Activated CD4-positive, alpha-beta T cell treated with anti-CD3 and anti-CD28 coated beads, Interleukin-2, amount 50 U/mL, for 16 hours (primary cell): ENCODE results near the gene ADA.

Source experiments
- DNase-seq: peaks from one replicate; pipeline ENCODE4 v3.0.0-alpha.2; 2020

The ADA gene

DNA sequence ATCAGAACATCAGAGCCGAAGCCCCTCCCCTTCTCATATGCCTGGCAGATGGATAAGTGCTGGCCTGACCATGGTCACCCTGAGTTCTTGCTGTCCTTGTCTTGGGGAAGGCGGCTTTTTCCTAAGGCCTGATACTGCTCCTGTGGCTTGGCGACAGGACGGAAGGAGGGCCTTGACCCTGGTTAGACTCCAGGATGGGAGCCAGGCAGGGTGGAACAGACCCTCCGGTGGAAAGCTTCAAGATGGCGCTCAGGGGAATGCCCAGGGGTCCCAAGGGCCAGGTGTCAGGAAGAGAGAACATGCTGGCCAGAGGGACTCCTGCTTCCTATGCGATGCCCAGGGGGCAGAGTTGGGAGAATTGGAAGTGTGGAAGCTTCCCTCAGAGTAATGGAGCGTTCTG lies 29.6 kb downstream of the ADA start:
- DNase-seq: no peak

DNA sequence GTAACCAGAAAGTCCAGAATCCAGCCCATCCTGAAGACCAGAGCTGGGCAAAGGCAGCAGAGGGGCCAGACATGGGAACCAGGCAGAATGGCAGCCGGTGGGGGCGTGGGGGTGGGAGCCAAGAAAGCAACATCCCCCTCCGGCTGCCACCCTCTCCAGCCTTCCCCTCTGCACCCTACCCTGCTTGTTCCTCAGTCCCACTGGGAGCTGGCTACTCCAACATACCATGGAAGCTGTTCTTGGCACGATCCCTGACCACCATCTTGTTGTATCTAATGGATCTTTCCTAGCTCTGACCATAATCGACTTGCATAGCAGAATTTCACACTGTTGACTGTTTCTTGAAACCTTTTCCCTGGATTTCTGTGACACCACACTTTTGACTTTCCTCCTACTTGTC lies 30.2 kb downstream of the ADA start:
- no peak for DNase-seq

DNA sequence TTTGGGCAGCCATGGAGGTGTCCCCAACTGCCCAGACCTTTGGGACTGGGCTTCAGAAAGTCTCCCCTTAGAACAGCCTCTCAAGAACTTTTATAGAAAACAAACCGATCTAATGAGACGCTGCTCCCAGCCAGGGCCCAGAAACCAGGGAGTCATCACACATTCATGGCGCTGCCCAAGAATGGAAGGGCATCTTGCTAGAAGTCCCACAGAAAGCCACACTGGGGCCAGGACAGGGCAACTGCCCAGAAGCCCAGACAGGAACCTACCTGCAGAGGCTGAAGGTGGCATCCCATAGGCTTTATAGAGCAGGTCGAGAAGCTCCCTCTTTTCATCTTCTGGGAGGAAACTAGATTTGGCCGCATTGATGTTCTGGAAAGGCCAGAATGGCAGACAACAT lies 31.5 kb downstream of the ADA start:
- DNase-seq: no peak

DNA sequence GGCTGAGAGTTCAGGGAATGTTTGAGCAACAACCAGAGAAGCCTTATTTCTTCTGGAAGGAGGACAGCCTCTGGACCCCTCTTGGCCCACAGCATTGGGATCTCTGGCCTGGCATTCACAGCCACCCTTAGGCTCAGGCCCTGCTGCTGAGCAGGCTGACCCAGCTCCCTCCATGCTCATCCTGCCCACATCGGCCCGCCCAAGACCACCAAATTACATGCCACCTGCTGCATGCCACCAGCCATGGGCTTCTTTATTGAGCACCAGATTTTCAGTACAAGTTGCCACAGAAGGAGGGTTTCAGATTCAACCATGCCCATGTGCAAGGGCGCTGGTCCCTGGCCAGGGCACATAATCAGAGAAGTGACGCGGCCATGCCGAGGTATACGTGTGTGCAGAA lies 32.2 kb downstream of the ADA start:
- DNase-seq: no peak

DNA sequence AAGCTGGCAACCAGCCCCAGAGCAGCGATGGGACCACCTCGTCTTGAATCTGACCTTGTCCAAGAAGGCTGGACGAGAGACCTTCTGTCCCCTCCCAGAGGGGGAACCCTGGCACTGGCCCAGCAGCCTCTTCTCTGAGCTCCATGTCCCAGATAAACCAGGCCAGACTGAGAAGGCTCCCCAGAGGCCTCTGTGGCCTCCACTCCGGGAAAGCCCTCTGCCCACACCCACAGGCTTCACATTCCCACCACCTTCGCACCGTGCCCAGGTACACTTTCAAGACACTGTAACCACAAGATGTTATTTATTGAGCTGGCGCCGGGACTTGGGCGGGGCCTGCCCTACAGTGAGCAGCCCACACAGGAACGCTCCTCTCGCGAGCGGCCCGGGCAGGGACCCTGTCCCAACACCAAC lies 33.2 kb downstream of the ADA start:
- DNase-seq: no peak

DNA sequence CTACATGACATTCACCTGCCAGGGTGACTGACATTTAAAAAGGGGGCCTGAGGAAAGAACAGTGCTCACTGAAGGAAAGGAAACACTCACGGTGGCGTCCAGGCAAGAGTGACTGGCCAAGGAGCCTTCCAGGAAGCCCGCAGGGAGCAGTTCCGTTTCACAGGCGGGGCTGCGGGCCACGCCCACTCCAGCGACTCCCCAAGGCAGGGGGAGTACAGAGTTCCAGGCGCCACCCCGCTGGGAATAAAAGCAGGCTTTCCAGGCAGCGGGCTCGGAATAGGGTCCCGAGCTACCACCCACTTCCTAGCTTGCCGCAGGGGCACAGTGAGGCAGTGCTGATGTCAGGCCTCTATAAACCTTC lies 34.9 kb downstream of the ADA start:
- no peak for DNase-seq

DNA sequence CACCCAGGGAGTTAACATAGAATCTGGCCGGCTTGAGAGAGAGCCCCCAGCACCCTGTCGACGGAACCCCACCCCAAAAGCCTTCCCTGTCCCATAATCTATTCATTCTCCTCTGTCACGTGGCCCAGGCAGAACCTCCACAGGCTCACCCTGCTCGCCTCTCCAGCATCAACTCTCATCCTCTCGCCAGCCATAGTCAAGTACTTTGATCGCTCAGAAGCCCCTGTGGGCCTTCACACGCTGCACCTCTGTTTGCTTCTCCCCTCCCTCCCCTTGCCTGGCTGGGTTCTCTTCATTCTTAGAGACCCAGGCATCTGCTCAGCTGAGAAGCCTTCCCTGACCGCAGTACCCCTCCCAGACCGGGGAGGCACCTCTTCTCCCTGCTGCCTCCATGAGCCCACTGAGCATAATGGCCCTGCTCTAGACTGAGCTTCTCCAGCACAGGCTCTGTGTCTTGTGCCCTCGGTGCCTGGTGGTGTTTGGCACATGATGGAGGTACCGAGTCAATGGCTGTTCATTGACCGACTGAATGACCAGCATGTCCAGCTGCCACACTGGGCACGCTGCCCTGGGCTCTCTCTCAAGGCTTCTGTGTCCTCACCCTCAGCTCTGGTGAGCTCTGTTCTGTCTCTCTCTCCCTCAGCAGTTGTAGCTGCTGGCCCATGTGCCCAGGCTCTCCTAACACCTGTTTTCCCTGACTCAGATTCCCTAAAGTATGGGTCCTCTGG lies 35.5 kb downstream of the ADA start:
- no peak for DNase-seq

DNA sequence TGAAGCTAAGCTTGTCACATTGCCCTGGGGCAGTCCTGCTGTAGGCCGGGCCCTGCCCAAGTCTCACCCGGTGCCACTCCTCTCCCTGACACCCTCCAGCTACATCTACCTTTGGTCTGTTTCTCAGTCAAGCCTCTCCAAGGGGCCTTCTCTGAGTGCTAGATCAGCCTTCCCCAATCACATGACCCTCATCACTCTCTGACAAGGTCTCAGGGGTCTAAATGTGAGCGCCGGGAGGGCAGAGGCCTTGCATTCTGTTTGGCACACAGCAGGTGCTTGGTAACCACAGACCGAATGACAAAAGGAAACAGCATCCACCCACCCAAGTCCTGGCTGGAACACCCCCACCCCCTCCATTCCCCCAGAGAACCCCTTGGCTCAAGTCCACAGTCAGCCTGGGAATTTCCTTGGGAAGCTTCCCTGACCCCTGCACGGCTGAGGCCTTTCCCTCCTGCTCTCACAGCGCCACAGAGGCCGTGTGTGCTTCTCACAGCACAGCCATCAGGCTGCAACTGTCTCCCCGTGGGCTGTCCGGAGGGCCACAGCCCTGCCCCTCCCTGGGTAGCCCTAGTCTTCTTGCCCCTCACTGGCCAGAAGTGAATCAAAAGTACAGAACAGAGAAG lies 36.2 kb downstream of the ADA start:
- no peak for DNase-seq

DNA sequence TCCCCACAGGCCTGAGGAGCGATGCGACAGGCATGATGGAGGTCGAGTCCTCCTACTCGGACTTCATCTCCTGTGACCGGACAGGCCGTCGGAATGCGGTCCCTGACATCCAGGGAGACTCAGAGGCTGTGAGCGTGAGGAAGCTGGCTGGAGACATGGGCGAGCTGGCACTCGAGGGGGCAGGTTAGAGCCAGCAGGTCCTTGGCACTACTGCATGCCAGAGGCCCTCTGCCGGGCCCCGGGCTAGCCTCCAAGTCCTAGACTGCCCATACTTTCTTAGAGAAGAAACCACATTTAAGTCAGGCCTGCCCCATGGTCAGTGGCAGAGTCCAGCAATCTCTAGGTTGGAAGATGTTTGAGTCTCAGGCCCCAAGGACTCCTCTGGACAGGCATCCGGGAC lies 37.0 kb downstream of the ADA start:
- no peak for DNase-seq

DNA sequence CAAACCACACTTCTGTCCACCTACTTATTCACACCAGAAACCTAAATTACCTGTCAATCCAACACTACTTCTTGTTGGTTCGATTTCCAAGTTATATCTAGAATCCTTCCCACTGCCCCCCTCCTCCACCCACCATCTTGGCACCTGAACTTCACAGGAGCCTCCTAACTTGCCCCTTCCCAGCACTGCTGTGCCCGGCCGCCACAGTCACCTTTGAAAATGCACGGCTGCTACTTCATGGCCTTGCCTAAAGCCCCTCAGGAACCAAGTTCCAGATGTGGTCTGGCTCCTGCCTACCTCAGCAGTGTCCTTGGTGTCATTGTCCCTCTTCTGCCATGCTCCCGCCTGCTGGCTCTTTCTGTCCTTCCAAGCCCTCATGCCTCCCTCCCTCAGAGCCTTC lies 37.9 kb downstream of the ADA start:
- no peak for DNase-seq

DNA sequence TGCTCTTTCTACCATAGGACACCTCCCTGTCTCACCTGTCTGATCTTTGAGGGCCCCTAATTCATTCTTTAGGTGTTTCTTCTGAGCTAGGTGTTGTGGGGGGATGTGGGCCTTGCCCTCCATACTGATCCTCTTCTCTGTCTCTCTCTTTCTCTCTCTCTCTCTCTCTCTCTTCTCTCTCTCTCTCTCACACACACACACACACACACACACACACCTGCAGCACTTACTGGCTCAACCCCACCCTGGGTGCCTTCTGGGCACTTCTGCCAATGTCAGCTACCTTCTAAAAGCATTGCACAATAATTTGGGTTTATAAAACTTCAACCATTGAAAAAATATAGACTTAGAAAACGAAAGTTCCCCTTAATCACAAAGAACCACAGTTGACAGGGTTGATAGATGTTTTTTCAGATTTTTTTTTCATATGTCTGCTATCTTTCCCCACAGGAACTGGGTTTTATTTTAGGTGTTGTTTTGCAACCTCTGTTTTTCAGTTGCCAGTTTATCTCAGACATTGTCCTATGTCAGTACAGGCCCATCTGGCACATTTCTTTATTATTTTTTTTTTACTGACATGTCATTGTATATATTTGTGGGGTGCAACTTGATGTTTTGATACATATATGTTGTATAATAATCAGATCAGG lies 41.1 kb downstream of the ADA start:
- no peak for DNase-seq

DNA sequence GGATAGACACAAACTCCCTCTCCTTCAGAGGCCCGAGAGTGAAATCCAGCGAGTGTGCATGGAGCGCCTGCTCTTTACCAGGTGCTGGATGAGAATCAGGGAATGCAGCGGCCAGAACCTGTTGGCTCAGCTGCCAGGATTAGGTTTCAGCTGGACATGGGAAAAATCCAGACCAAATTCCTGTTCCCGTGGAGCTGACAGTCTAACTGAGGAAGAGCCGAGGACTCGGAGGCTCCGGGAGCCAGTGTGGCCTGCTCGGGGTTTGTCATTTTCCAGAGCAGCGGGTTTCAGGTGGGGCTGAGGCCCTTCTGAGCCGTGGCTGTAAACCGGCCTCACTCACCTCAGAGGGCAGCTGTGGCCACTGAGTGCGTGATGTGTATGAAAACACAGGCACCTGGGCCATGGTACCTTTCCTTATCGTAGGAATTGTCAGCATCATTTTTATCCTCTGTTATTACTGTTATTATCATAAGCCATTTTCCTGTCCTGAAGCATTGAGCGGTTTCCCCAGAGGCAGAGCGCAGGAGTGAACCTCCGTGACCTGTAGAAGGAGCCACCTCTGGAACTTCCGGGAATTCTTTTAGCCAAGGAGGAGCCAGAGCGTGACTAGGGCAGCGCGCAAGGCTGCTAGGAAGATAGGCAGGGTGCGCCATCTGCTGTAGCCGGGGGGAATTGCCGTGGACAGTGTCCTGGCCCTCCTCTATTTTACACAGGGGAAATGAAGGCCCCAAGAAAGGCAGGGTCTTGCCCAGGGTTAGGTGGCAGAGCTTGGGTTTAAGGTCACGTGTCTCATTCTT lies 41.8 kb downstream of the ADA start:
- DNase-seq: peak; percentile 81

DNA sequence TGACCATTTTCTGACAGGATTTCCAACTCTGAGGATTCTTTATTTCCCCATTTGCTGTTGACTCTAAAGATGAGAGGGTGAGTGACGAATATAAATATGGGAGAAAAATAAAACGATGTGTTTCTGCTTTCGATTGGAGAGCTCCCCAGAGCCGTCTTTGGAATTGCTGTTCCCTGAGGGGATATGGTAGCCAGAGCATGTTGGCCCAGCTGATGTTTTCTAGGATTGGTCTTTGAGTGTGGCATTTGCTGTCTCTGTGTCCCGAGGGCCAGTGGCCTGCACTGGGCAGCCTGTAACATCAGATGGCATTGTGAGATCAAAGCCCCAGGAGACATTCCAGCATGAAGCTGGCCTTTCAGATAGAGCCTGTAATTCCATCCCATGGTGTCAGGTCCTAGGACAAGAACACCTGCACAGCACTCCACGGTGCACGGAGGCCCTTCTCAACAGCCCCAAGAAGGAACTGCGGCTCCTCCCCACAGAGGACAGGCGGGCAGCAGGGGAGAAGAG lies 42.4 kb downstream of the ADA start:
- DNase-seq: no peak

DNA sequence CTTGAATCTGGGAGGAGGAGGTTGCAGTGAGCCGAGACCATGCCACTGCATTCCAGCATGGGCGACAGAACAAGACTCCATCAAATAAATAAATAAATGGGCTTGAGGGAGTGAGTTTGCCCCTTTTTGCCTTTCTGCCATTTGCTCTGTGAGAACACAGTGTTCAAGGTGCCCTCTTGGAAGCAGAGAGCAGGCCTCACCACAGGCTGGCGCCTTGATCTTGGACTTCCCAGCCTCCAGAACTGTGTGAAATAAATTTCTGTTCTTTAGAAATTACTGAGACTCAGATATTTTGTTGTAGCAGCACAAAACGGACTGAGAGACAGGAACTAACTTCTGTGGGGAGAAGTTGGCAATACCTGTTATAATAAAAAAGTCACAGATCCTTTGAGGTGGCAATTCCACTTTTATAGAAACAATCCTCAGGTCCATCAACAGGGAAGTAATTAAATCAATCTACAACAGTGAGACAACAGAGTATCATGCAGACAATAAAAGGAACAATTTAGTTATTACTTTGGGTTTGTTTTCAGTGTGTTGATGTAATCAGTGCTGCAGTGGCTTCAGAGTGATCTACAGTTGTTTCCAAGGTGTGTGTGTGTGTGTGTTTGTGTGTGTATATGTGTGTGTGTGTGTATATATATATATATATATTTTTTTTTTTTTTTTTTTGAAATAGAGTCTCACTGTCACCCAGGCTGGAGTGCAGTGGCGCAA lies 44.6 kb downstream of the ADA start:
- no peak for DNase-seq

DNA sequence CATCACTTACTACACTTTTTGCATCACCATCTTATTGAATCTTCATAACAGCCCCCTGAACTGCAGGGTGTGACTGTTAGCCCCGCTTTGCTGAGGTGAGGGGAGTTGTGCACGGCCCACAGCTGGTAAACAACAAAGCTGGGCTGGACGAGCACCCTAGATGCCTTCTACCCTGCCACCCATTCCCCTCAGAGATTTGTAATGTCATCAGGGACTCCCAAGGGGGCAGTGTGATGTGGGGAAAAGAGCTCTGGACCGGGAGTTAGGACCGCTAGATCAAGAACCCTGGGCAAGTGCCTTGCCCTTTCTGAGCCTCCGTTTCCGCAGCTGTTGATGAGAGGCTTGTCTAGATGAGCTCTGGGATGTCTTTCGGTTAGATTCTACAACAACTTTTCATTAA lies 48.2 kb downstream of the ADA start:
- DNase-seq: no peak

DNA sequence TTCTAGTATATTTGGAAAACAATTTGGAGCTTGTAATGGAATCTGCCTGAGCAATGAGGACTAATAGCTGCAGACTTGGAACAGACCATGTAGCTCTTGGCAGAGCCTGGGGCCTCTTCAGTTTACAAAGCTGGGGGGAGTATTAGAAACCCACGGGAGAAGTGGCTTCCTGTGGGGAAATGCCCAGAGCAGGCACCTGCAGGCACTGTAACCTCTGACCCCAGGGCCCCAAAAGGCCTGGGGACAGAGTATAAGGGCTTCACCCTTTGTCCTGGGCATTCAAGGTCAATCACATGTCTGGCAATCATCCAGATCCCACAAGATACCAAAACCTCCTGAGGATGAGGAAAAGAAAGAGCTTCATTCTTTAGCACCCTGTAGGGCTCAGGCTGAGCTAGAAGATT lies 49.7 kb downstream of the ADA start:
- DNase-seq: no peak

DNA sequence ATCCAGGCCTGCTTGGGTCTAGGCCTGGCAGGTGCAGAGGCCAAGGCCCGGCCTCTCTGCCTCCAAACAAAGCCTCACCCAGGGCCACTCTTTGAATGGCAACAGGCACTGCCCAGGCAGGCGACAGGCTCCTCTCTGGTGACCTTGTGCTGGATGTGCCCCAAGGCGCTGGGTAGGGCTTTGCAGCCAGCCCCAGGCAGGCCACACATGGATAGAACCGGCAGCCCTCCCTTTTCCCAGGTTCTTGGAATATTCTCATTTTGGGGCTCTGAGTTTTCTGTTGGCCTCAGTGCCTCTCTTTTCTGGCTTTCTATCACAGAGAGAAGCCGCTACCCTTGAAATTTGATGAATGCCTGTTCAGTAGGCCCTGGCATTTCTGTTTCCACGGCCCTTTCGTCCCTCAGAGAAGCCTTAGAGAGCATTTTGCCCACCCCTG lies 50.2 kb downstream of the ADA start:
- DNase-seq: no peak

DNA sequence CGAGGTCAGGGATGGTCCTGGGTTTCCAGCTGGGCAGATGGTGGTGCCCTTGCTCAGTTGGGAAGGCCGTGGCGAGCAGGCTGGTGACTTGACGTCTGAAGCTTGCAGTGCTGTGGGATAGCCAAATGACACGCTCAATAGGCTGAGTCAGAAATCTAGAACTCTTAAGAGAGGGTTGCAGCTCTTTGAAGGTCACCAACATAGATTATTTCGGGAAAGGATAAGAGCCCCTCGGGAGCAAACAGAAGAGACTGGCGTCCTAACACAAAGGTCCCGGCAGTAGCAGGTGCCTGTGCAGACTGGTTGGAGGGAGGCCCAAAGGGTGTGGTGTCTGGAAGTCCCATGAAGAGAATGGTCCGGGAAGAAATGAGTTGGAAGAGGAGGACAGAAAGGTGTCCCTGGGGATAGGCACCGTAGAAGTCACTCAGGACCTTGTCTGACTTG lies 50.7 kb downstream of the ADA start:
- DNase-seq: no peak

DNA sequence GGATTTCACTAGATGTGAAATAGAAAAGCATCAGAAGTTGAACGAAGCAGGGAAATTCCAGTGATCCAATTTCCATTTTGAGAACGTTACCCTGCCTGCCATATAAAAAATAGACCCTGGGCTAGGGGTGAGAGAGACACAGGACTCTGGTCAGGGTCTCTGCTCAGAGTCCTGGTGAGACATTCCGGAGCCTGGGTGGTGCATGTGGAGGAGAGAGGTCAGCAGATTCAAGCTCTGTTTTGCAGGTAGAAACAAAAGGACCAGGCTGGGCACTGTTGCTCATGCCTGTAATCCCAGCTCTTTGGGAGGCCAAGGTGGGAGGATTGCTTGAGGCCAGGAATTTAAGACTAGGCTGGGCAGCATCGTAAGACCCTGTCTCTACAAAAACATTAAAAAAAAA lies 51.2 kb downstream of the ADA start:
- DNase-seq: no peak

DNA sequence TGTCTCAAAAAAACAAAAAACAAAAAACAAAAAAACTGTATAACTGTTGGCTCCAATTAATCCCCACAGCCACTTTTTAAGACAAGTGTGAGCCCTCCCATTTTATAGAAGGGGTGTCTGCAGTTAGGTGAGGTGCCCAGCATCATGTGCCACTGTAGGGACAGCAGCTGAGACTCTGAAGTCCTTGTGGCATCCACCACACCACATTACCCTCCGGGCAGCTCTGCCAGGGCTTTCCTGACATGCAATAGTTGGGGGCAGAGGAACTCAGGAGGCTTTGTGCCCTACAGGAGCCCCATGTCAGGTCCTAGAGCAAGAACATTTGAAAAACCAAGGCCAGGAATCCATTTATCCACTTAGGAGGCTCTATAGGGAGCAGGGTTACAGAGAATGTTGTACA lies 51.8 kb downstream of the ADA start:
- DNase-seq: no peak

DNA sequence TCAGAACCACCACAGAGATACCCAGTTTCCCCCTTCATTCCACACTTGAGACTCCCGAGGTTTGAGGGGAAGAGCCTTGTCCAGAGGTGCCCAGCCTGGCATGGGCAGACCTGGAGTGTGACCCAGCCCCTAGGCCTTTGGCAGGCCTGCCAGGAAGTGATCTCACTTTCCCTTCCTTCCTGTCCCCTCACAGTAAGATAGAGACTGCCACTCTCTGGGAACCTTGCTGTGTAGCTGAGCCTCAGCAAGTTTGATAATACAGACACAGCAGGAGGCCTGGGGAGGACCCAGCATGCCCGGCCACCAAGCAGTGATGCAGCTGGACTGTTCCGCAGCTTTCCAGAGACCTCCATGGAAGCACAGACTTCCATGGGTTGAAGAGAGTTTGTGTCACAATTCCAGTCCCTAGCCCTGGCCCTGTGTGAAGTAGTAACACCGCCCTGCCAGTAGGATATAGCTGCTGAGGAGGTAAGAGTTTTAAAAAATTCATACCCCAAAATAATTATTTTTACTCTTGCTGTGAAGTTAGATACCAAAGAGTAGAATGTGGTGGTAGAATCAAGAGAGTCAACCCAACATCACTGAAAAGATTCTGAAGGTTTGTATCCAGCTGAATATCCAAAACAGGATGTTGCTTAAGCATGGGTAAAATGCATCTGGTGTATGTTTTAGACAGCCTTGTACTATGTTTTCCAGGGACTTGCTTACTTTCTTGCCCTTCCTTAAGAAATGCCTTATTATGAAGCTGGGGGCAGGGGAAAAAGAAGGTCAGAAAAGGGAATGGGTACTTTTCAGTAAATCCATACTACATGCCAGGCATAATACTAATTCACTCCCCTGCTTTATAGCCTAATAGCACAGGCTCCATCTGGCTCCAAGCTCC lies 52.8 kb downstream of the ADA start:
- peak; percentile 35 for DNase-seq

DNA sequence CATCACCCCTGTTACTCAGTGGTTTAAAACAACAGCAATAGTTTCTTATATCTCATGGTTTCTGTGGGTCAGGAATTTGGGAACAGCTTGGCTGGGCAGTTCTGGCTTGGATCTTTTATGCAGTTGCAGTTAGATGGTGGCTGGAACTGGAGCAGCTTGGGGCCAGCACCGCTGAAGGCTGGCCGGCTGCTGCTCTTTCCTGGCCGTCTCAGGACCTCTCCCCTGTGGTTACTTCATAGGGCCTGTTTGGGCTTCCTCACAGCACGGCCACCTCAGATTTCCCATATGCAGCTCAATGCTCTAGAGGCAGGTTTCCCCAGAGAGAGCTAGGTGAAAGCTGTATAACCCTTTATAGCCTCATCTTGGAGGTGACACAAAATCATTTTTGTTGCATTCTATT lies 53.6 kb downstream of the ADA start:
- DNase-seq: no peak
